ENCODE results near the gene KIF2C. TPM values are rescaled to one million over a fixed set of nuclear protein-coding genes. Genes with fewer than 3 reads are reported as not detected.

The KIF2C gene
- 38.6 and 54.6 TPM in 2 replicates for total RNA-seq

GRCh38 chr1:44739307-44740178, at the start of gene KIF2C:
TSS of gene KIF2C (plus strand) at chr1:44739837. CDS start at chr1:44739933, 96 bp downstream.

GRCh38 chr1:44730741-44731512, 8.7 kb upstream of the KIF2C start, which contains the start of gene RNU5D-1:
TSS of gene RNU5D-1 (minus strand) at chr1:44731170.

GRCh38 chr1:44775078-44775929, 35.7 kb downstream of the KIF2C start, which contains the start of gene RPS8:
TSS of gene RPS8 (plus strand) at chr1:44775540. CDS start at chr1:44775597, 57 bp downstream.

GRCh38 chr1:44788120-44788860, 48.7 kb downstream of the KIF2C start, which contains the start of gene BEST4:
TSS of gene BEST4 (minus strand) at chr1:44788170. CDS start at chr1:44787705, 465 bp downstream.

GRCh38 chr1:44799770-44800584, 60.3 kb downstream of the KIF2C start, which contains the start of gene PLK3:
TSS of gene PLK3 (plus strand) at chr1:44800377. CDS start at chr1:44800464, 87 bp downstream.

GRCh38 chr1:44806704-44807363, 67.2 kb downstream of the KIF2C start, which contains the start of gene DYNLT4:
TSS of gene DYNLT4 (minus strand) at chr1:44807351. CDS start at chr1:44806668, 683 bp downstream.

GRCh38 chr1:44808063-44808937, 68.7 kb downstream of the KIF2C start, which contains the start of gene BTBD19:
TSS of gene BTBD19 (plus strand) at chr1:44808523. CDS start at chr1:44808821, 298 bp downstream.

Small RNAs within 50 kb of the gene (small RNA-seq; reads per million reads assigned to genes)
- 2,021 reads per million, percentile 100 among the genes with 10 or more reads in this experiment for gene RNU5D-1
- gene RNU5F-1, result 223 reads per million, percentile 99 among the genes with 10 or more reads in this experiment
- gene SNORD38A, result 636 reads per million, percentile 99 among the genes with 10 or more reads in this experiment
- not detected for gene SNORD38B
- gene SNORD46, result 22.2 reads per million, percentile 96 among the genes with 10 or more reads in this experiment
- not detected for gene SNORD55

Other genes starting within 250 kb of the KIF2C start
- gene TMEM53, start 65.4 kb upstream of the KIF2C start, total RNA-seq, result 1.7 and 2.9 TPM in 2 replicates
- 0.36 TPM in 1 of 2 replicates, not detected in the other for gene ARMH1, start 65.1 kb upstream of the KIF2C start, total RNA-seq
- gene RNU5D-1, start 8.7 kb upstream of the KIF2C start, total RNA-seq, result not detected in 2 replicates
- 1,505 and 1,508 TPM in 2 replicates for gene RPS8, start 35.7 kb downstream of the KIF2C start, total RNA-seq
- gene BEST4, start 48.3 kb downstream of the KIF2C start, total RNA-seq, result 0.07 TPM in 1 of 2 replicates, not detected in the other
- gene PLK3, start 60.5 kb downstream of the KIF2C start, total RNA-seq, result 34.6 and 46.9 TPM in 2 replicates
- gene DYNLT4, start 67.5 kb downstream of the KIF2C start, total RNA-seq, result 0.22 TPM in 1 of 2 replicates, not detected in the other
- 14.3 and 17.2 TPM in 2 replicates for gene BTBD19, start 68.7 kb downstream of the KIF2C start, total RNA-seq
- gene PTCH2, start 103.4 kb downstream of the KIF2C start, total RNA-seq, result 0.13 and 0.29 TPM in 2 replicates
- gene EIF2B3, start 246.8 kb downstream of the KIF2C start, total RNA-seq, result 38.6 and 46.1 TPM in 2 replicates

Data from thoracic aorta endothelial cell (primary cell).